TTC549 (cell line): ENCODE data around the gene PRDM11.

Source experiments
- FAIRE-seq: peaks from 2 replicates; lab custom pipeline; 2012; peaks lifted over from hg19 to GRCh38; lab: Jason Lieb, UNC

The PRDM11 gene

DNA sequence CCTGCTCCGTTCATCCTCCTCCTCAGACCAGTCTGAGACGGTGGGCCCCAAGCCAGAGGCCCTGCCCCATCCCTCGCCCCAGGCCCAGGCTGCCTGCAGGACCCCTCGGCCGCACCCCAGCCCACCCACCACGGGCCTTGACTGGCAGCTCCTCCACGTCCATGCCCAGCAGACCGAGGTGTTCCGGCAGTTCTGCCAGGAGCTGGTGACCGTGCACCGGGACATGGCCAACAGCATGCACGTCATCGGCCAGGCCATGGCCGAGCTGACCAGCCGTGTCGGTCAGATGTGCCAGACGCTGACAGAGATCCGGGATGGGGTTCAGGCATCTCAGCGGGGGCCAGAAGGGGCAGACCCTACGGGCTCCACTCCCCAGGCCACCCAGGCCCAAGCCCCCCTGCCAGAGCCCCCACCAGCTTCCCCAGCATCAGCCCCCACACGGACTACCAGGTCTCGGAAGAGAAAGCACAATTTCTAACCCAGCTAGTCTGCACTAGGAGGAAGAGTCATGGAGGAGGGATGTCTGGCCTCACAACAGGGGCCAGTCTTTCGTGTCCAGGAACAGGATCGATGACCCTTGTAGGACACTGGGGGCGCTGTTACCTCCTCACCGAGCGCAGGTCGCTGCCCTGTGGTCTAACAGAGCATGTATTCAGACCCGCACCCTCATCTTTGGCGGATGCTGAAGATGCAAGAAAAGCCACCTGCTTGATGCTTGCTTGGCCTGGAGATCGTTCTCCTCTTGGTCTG is 66.3 kb downstream of the PRDM11 start:
- no peak for FAIRE-seq

DNA sequence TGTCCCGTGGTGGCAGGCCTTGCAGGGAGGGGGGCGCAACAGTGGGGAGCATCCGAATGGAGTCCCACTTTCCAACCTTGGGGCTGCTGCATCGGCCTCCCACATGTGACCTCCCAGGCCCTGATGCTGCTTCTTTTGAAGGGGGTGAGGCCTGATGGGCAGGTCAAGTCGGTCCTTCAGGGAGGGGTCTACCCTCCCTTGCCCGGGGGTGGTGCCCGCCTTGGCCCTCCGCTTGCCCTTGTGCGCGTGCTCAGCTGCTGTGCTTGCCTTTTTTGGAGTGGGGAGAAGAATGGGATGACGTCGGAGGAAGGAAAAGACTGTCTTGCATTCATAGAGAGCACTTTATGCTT is 66.9 kb downstream of the PRDM11 start:
- FAIRE-seq, result no peak

GRCh38 chr11:45213717-45214116 is 67.3 kb downstream of the PRDM11 start:
- no peak for FAIRE-seq

- FAIRE-seq, result no peak
Measured at GRCh38 chr11:45215098-45215865, 68.8 kb downstream of the PRDM11 start.

GRCh38 chr11:45216031-45216430 is 69.6 kb downstream of the PRDM11 start:
- no peak for FAIRE-seq

DNA sequence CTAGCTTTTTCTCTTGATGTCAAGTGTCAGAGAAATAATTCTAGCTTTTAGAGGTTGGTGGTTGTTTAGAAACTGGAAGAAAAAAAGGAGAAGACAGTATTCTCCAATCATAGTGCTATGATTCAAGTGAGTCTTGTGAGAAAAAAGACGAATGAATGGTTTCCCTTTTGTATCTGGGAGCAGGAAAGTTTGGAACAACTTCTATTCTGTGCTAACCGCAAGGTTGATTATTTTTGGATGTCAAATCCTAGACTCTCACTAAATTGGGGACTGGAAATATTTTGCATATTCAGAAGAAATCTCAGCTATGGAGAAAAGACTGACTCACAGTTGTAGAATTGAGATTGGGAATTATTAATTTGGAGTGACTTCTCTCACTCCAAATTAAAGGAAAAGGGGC is 70.5 kb downstream of the PRDM11 start:
- FAIRE-seq, result no peak

GRCh38 chr11:45217991-45218390 is 71.6 kb downstream of the PRDM11 start:
- FAIRE-seq, result no peak

- no peak for FAIRE-seq
Measured at GRCh38 chr11:45218705-45219104, 72.3 kb downstream of the PRDM11 start.

GRCh38 chr11:45219411-45219810 is 73.0 kb downstream of the PRDM11 start:
- no peak for FAIRE-seq

DNA sequence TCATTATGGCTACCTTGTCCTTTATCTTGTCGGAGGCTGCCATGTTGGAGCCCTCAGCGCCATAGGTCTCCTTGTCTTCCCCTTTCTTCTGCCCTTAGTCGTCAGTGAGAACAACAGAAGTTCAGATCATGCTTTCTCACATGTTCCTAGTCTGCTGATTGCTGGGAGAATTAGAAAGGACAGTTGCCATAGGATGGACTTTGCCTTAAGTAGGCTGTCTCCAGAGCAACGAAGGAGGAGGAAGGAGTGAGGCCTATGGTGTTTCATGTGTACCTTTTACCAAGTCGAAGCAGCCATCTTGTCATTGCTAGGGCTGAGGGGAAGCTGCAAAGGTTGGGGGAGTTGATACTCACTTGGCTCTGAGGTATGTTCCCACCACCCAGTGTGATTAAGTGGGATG is 77.1 kb downstream of the PRDM11 start:
- no peak for FAIRE-seq

- FAIRE-seq, result no peak
Measured at GRCh38 chr11:45224766-45225165, 78.3 kb downstream of the PRDM11 start.

GRCh38 chr11:45225277-45225676 is 78.8 kb downstream of the PRDM11 start:
- FAIRE-seq, result no peak

- no peak for FAIRE-seq
Measured at GRCh38 chr11:45225961-45226871, 79.8 kb downstream of the PRDM11 start.

DNA sequence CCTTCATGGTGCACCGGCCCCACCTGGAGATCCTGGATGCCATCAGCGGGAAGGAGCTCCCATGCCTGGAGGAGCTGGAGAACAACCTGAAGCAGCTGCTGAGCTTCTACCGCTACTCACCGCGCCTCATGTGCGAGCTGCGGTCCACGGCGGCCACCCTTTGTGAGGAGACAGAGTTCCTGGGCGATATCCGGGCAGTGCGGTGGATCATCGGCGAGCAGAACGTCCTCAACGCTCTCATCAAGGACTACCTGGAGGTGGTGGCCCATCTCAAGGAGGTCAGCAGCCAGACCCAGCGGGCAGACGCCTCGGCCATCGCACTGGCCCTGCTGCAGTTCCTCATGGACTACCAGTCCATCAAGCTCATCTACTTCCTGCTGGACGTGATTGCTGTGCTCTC is 80.5 kb downstream of the PRDM11 start:
- FAIRE-seq, result no peak

- FAIRE-seq, result no peak
Measured at GRCh38 chr11:45227836-45228235, 81.4 kb downstream of the PRDM11 start.

DNA sequence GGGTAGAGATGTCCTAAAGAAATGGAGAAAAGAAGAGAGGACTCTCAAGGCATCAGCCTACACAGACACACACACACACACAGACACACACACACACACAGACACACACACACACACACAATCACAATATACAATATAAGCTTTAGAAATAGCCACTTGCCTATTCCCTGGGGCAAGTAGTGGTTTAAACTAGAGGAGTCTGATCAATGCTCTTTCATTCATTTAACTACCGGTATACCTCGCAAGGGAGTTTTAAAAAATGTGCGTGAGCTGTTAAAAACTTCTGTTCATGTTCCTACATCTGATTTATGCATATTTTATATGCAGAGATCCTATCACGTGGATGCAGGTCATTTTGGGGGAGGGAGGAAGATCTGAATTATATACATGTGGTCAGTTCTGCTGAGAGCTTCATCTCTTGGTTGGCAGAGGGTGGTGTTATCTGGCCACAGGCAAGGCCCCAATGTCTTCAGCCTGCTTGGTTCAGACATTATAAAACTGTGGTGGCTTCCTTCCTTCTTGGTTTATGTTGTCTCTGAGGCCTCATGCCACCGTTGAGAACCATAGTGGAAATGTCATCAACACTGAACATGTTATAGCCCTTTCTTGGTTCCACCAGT is 83.1 kb downstream of the PRDM11 start:
- no peak for FAIRE-seq

- FAIRE-seq, result no peak
Measured at GRCh38 chr11:45232341-45233080, 86.1 kb downstream of the PRDM11 start.

GRCh38 chr11:45233121-45233803 is 86.8 kb downstream of the PRDM11 start:
- FAIRE-seq, result no peak

DNA sequence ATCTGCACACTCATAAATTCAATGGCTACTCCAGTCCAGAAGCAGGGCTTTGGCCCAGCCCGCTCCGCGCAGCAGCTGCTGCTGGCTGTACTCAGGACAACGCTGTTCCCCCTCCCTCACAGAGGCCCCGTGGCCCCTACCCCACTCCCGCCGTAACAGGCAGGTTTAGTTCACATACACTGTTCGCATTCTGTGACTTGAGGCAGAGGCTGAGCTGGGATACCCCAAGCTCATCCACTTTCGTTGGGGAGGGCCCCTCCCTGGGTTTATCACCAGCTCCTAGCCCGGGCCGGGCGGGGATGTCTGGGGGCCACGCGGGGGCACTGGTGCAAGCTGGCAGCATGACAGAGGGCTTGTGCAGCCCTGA is 87.3 kb downstream of the PRDM11 start:
- no peak for FAIRE-seq

DNA sequence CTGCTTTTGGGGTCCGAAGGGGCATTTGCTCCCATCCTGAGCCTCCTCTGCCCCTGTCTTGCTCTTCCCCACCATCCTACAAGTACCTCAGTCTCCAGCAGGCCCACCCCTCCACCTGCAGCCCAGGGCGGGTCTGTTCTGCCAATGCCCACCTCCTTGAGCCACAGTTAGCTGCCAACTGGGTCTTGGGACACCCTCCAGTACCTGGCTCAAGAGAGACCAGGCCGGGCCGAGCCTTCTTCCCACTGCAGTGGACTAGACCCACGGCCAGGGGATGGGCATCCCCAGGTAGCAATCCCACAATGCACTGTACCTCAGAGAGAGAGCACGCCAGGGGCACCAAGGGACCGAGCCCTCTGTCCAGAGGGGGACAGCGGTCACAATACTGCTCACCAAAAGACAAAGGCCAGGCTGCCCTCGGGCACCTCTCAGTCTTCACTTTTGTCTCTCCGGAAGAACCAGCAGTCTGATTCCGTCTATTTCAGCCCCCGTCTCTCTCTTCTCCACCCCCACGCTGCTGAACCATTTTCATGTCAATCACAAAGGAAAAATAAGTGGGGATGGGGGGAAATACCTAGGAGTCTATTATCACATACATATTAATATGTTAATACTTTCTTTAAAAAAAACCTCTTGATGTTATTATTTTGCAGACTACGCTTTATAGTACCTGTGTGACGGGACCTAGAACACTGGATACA is 88.0 kb downstream of the PRDM11 start:
- FAIRE-seq, result no peak
